Transverse colon (tissue), 4 donors: ENCODE results near the gene KIAA1217. TPM values are rescaled to one million over a fixed set of nuclear protein-coding genes. Genes with fewer than 3 reads are reported as not detected.
A peak's percentile ranks its signal among the peaks of the same experiment; 100 is the strongest.

Experiments used
- DNase-seq: peaks from one replicate; pipeline ENCODE4 v3.0.0-alpha.2; 2019
- H3K27ac ChIP-seq, 4 donors: fragments of 200-600 bp; sonication (generic); 2 replicates each; pipeline ENCODE4 v1.5.1; 2016 to 2018; ENCODE audit warnings: inconsistent platforms in 4 of 4
- H3K27me3 ChIP-seq: fragments of 200-600 bp; sonication (generic); 2 replicates; pipeline ENCODE4 v1.5.1; 2017; ENCODE audit warnings: inconsistent platforms
- H3K36me3 ChIP-seq, 4 donors: fragments of 200-600 bp; sonication (generic); 2 replicates each; pipeline ENCODE4 v1.5.1; 2017 to 2019; ENCODE audit warnings: inconsistent platforms in 4 of 4
- H3K4me1 ChIP-seq, 4 donors: fragments of 200-600 bp; sonication (generic); 2 replicates each; pipeline ENCODE4 v1.5.1; 2017 to 2020; ENCODE audit warnings: inconsistent platforms in 4 of 4
- H3K4me3 ChIP-seq, 4 donors: fragments of 200-600 bp; sonication (generic); 1 replicate in 1 of 4; 2 replicates in 3 of 4; pipeline versions ENCODE4 v1.5.1 to v1.6.1; 2017 to 2019; ENCODE audit warnings: inconsistent platforms in 4 of 4
- H3K9me3 ChIP-seq, 2 donors: fragments of 200-600 bp; sonication (generic); 2 replicates each; pipeline ENCODE4 v1.5.1; 2017 to 2019; ENCODE audit warnings: inconsistent platforms in 2 of 2
- EP300 ChIP-seq: sonication (generic); formaldehyde crosslinking; IDR thresholded peaks from one replicate; pipeline ENCODE4 v1.6.1; 2017; ENCODE audit warnings: antibody characterized with exemption, low read depth
- POLR2A ChIP-seq: fragments of 450-650 bp; IDR thresholded peaks from one replicate; pipeline ENCODE4 v1.6.1; 2016; ENCODE audit warnings: antibody characterized with exemption, mild to moderate bottlenecking, moderate library complexity
- POLR2AphosphoS5 ChIP-seq, 3 donors: sonication (generic); formaldehyde crosslinking; IDR thresholded peaks; one replicate each; pipeline ENCODE4 v1.6.1; 2016; ENCODE audit warnings: antibody characterized with exemption in 3 of 3
- WGBS, 2 donors: methylation state at CpG; one replicate each; pipeline ENCODE4 v1.1.5; 2018; ENCODE audit warnings: low coverage in 1 of 2; 5-methylcytosine and 5-hydroxymethylcytosine counted together
- in situ Hi-C, 4 donors: fragments of 200-750 bp; cut with MboI; loops; one replicate each; pipeline versions ENCODE4 v1.15.0 to v1.15.1; 2017; ENCODE audit warnings: low sequenced_read_pairs in 3 of 4, low pct_ligation_motif_present in 1 of 4, low pct_unique_long_range_greater_than_20kb in 1 of 4
- intact Hi-C: fragments of 100-400 bp; cut with DNase I; formaldehyde crosslinking; loops from one replicate; pipeline ENCODE4 v1.15.1; 2023; ENCODE audit warnings: low total_unique reads
- total RNA-seq, 4 donors: library from RNA; depleted of rRNA; stranded (reverse); fragments of >200 nt; gene quantifications; one replicate each; pipeline ENCODE4 v1.1.0, GENCODE V29; 2016
- TF ChIP-seq, protein P1 (sequence below), 5 experiments: fragments of 200-600 bp in 3 of 5; fragments of 450-650 bp in 2 of 5; sonication (generic) in 3 of 5; IDR thresholded peaks; 1 replicate in 2 of 5; 2 replicates in 3 of 5; pipeline ENCODE4 v1.5.1; 2016 to 2017; ENCODE audit warnings: antibody characterized with exemption in 5 of 5, inconsistent platforms in 3 of 5, mild to moderate bottlenecking in 2 of 5, moderate library complexity in 1 of 5

The KIAA1217 gene
- total RNA-seq, 4 donors from 2014 or later = 56.5 to 175 (median 72.0) TPM

DNA sequence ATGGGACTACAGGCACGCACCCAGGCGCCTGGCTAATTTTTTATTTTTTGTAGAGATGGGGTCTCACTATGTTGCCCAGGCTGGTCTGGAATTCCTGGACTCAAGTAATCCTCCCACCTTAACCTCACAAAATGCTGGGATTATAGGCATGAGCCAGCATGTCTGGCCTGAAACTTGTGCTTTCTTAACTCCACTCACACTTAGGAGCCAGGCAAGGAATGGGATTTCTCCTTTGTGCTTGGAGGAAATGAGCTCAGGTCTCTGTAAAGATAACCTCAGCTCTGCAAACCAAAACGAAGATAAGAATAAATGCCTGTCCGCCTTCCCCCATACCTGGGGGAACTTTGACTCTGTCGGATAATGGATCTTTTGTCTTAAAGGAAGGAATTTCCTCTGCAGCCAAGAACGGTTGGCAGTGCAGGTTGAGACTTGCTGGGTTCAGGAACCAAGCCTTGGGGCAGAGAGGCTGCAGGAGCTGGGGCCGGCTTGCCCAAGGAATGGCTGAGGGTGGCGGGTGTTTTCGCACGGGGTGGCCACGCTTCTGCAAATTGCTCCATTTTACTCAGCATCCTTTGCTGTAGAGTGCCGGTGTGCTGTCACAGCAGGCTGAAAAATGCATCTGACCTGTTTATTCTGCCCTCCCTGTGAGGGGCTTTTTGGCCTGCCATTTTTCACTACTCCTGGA, 174.2 kb downstream of the KIAA1217 start:
- H3K4me1 ChIP-seq = peaks cover 0 to 19% (median 11%) of the 10 kb centered on the region in 4 donors
- no peaks in the 10 kb centered on the region for H3K9me3 ChIP-seq
- H3K27ac ChIP-seq = peak overlapping the region; percentile 73 to 80 (median 74)
- TF ChIP-seq EP300 (no peak), POLR2AphosphoS5 (IDR thresholded peaks at IDR 0.05) (no peak), POLR2A (no peak)
- TF ChIP-seq, protein P1, sequence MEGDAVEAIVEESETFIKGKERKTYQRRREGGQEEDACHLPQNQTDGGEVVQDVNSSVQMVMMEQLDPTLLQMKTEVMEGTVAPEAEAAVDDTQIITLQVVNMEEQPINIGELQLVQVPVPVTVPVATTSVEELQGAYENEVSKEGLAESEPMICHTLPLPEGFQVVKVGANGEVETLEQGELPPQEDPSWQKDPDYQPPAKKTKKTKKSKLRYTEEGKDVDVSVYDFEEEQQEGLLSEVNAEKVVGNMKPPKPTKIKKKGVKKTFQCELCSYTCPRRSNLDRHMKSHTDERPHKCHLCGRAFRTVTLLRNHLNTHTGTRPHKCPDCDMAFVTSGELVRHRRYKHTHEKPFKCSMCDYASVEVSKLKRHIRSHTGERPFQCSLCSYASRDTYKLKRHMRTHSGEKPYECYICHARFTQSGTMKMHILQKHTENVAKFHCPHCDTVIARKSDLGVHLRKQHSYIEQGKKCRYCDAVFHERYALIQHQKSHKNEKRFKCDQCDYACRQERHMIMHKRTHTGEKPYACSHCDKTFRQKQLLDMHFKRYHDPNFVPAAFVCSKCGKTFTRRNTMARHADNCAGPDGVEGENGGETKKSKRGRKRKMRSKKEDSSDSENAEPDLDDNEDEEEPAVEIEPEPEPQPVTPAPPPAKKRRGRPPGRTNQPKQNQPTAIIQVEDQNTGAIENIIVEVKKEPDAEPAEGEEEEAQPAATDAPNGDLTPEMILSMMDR (IDR thresholded peaks at IDR 0.05) = no peak
- no peak overlapping the region for H3K4me3 ChIP-seq
- in situ Hi-C loops (no loop called here), intact Hi-C loops (loop anchor here (5.0 kb wide), 1 partner anchor 1329 kb away; no protein-coding TSS in a partner anchor)
- WGBS, 2 donors = 37 to 55% methylated on average over 9 to 12 of the region's 12 CpGs
- peak; percentile 22 for DNase-seq
- no peaks in the 10 kb centered on the region for H3K36me3 ChIP-seq
- no peaks in the 10 kb centered on the region for H3K27me3 ChIP-seq

DNA sequence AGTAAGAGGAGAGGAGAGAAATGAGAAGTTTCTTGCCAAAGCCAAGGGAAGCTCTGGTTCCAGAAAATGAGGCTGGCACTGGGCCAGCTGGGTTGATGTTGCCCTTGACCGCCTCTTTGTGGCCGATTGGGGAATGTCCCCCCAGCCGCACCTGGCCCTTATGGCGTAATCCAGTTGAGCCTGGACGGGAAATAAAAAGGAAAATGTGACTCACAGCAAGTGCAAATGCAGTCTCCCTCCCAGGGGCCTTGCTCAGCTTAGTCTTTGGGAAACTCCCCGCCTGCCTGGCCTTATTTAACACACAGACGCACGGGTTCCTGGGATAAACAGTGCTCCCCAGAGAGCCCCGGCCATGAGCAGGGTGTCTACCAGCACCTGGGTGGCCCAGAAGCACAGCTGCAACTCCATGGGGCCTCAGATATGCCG, 174.8 kb downstream of the KIAA1217 start:
- intact Hi-C loops (loop anchor here (5.0 kb wide), 1 partner anchor 1329 kb away; no protein-coding TSS in a partner anchor), in situ Hi-C loops (no loop called here)
- Histone ChIP-seq H3K36me3 (no peaks in the 10 kb centered on the region), H3K4me1 (peaks cover 0 to 19% (median 11%) of the 10 kb centered on the region in 4 donors), H3K27me3 (no peaks in the 10 kb centered on the region), H3K4me3 (no peak overlapping the region), H3K9me3 (no peaks in the 10 kb centered on the region), H3K27ac (peak overlapping the region; percentile 73 to 80 (median 74))
- no peak for TF ChIP-seq EP300
- peak; percentile 71 to 85 (median 84) for TF ChIP-seq POLR2AphosphoS5 (IDR thresholded peaks at IDR 0.05)
- TF ChIP-seq, protein P1 (IDR thresholded peaks at IDR 0.05) = peak; percentile 39 to 70 (median 51)
- TF ChIP-seq POLR2A = no peak
- DNase-seq = peak; percentile 91
- WGBS, 2 donors = 0 to 11% methylated on average over 2 to 10 of the region's 10 CpGs

DNA sequence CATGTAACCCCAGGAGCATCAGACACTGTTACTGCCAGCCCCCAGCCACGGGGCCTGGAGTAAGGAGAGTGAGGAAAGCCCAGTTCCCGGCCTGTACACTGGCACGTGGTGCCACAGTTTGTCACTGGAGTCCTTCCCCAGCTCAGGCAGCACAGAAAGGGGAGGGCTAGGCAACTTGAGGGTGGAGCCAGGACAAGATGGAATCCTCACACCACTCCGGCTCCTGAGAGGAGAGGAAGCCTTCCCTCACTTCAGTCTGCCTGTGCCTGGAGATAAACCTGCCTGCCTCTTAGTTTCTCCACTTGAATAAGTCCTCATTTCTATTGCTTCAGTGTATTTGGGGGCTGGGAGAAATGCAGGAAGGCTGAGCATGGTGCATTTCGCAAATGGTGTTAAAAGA, 176.0 kb downstream of the KIAA1217 start:
- TF ChIP-seq, protein P1 (IDR thresholded peaks at IDR 0.05) = no peak
- TF ChIP-seq EP300 (no peak), POLR2A (no peak), POLR2AphosphoS5 (IDR thresholded peaks at IDR 0.05) (no peak)
- no peak overlapping the region for H3K4me3 ChIP-seq
- no peaks in the 10 kb centered on the region for H3K36me3 ChIP-seq
- no peaks in the 10 kb centered on the region for H3K27me3 ChIP-seq
- 43 to 64% methylated on average over 1 to 5 of the region's 5 CpGs for WGBS, 2 donors
- H3K4me1 ChIP-seq = peaks cover 0 to 19% (median 11%) of the 10 kb centered on the region in 4 donors
- in situ Hi-C loops = no loop called here
- no peak for DNase-seq
- no peaks in the 10 kb centered on the region for H3K9me3 ChIP-seq
- H3K27ac ChIP-seq = no peak overlapping the region
- intact Hi-C loops = loop anchor here (5.0 kb wide), 1 partner anchor 1327 kb away; no protein-coding TSS in a partner anchor

DNA sequence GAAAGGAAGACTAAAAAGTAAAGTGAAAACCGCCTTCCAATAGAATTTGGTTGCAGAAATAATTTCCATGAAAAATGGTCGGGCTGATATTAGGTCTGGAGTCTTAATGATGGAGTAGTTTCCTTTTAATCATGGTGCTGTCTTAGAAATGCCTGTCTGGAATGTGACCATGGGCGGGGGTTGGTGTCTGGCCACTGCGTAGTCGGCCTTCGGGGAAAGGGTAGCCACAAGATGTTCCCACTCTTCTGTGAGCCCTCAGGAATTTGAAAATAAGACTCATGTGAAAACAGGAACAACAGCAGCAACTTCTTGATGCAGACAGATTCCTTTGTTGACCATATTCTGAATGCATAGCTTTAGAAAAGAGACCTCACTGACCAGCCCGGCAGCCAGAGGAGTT, 176.8 kb downstream of the KIAA1217 start:
- H3K4me1 ChIP-seq = peaks cover 0 to 15% (median 11%) of the 10 kb centered on the region in 4 donors
- no peaks in the 10 kb centered on the region for H3K36me3 ChIP-seq
- H3K27ac ChIP-seq = no peak overlapping the region
- no peak overlapping the region for H3K4me3 ChIP-seq
- WGBS, 2 donors = 69 to 84% methylated on average over 2 to 7 of the region's 7 CpGs
- H3K27me3 ChIP-seq = no peaks in the 10 kb centered on the region
- DNase-seq = no peak
- in situ Hi-C loops (no loop called here), intact Hi-C loops (no loop called here)
- no peaks in the 10 kb centered on the region for H3K9me3 ChIP-seq
- TF ChIP-seq, protein P1 (IDR thresholded peaks at IDR 0.05) = no peak
- TF ChIP-seq POLR2AphosphoS5 (IDR thresholded peaks at IDR 0.05) (no peak), EP300 (no peak), POLR2A (no peak)
